SU-DHL-6 (cell line): ENCODE results near the gene MEIKIN.

Experiments
- H2AFZ ChIP-seq: fragments of 200-600 bp; sonication (generic); 2 replicates; pipeline ENCODE4 v1.6.1; 2014; ENCODE audit warnings: low read depth, mild to moderate bottlenecking, moderate library complexity, mixed read lengths, antibody characterized with exemption, low read length; ENCODE audit not compliant: severe bottlenecking
- H3F3A ChIP-seq: fragments of 200-600 bp; shearing (Covaris generic); 2 replicates; pipeline ENCODE4 v1.6.0; 2016; ENCODE audit warnings: antibody characterized with exemption, mild to moderate bottlenecking; ENCODE audit not compliant: insufficient read depth
- H3K27ac ChIP-seq: fragments of 200-600 bp; sonication (generic); 2 replicates; pipeline ENCODE4 v1.5.1; 2016; ENCODE audit warnings: low read depth, mild to moderate bottlenecking, low read length, moderate library complexity, mixed read lengths
- H3K27me3 ChIP-seq: fragments of 200-600 bp; sonication (generic), shearing (Covaris generic); 2 replicates; pipeline ENCODE4 v1.6.0; 2014; ENCODE audit warnings: mild to moderate bottlenecking, low read length
- H3K36me3 ChIP-seq: fragments of 200-600 bp; sonication (generic); 2 replicates; pipeline ENCODE4 v1.6.1; 2014; ENCODE audit warnings: mild to moderate bottlenecking, low read length, mixed read lengths
- H3K4me2 ChIP-seq: fragments of 300-600, 200-600 bp; shearing (Covaris generic), sonication (generic); 2 replicates; pipeline ENCODE4 v1.6.0; 2014; ENCODE audit warnings: low read length, low read depth, mild to moderate bottlenecking; ENCODE audit not compliant: poor library complexity, severe bottlenecking
- H3K4me3 ChIP-seq: fragments of 200-600 bp; sonication (generic); 2 replicates; pipeline ENCODE4 v1.5.1; 2014; ENCODE audit warnings: antibody characterized with exemption, low read length, mild to moderate bottlenecking, mixed read lengths; ENCODE audit not compliant: insufficient read depth, poor library complexity, severe bottlenecking
- H3K79me2 ChIP-seq: fragments of 200-600 bp; sonication (generic); 2 replicates; pipeline ENCODE4 v1.6.1; 2014; ENCODE audit warnings: mild to moderate bottlenecking, low read length, moderate library complexity; ENCODE audit not compliant: insufficient read depth
- H3K9ac ChIP-seq: fragments of 200-600 bp; sonication (generic); 2 replicates; pipeline ENCODE4 v1.7.0; 2014; ENCODE audit warnings: mild to moderate bottlenecking, low read length
- H3K9me2 ChIP-seq: fragments of 200-600 bp; sonication (generic); replicated peaks from 2 replicates; pipeline ENCODE4 v1.6.1; 2014; ENCODE audit warnings: low read length; ENCODE audit not compliant: insufficient read depth
- H3K9me3 ChIP-seq: fragments of 200-600 bp; sonication (generic); 2 replicates; pipeline ENCODE4 v1.6.1; 2014; ENCODE audit warnings: low read length, mixed read lengths; ENCODE audit not compliant: insufficient read depth
- H4K20me1 ChIP-seq: fragments of 200-600 bp; sonication (generic); 2 replicates; pipeline ENCODE4 v1.6.1; 2014; ENCODE audit warnings: low read depth, mild to moderate bottlenecking, antibody characterized with exemption, low read length, moderate library complexity, mixed read lengths
- EZH2phosphoT487 ChIP-seq: fragments of 200-600 bp; sonication (generic), shearing (Covaris generic); conservative IDR thresholded peaks from 2 replicates; pipeline ENCODE4 v1.6.1; 2018; ENCODE audit warnings: mild to moderate bottlenecking, antibody characterized with exemption, low read length, moderate library complexity, mixed read lengths
- TF ChIP-seq, protein P1 (sequence below): fragments of 200-600 bp; sonication (generic); IDR thresholded peaks from one replicate; pipeline ENCODE4 v1.5.1; 2017; ENCODE audit warnings: antibody characterized with exemption, mild to moderate bottlenecking, low read length, moderate library complexity; ENCODE audit not compliant: insufficient read depth, poor library complexity, severe bottlenecking

MEIKIN gene

GRCh38 chr5:131981516-131981915, 36.1 kb upstream of the MEIKIN start:
- no peaks in the 10 kb centered on the region for H3K9me2 ChIP-seq
- H3K27me3 ChIP-seq = no peaks in the 10 kb centered on the region
- no peak overlapping the region for H3K27ac ChIP-seq
- H3K36me3 ChIP-seq = no peaks in the 10 kb centered on the region
- no peak overlapping the region for H3K4me2 ChIP-seq
- H2AFZ ChIP-seq = no peak overlapping the region
- H3K4me3 ChIP-seq = no peak overlapping the region
- H4K20me1 ChIP-seq = no peaks in the 10 kb centered on the region
- no peak for TF ChIP-seq EZH2phosphoT487
- TF ChIP-seq, protein P1, sequence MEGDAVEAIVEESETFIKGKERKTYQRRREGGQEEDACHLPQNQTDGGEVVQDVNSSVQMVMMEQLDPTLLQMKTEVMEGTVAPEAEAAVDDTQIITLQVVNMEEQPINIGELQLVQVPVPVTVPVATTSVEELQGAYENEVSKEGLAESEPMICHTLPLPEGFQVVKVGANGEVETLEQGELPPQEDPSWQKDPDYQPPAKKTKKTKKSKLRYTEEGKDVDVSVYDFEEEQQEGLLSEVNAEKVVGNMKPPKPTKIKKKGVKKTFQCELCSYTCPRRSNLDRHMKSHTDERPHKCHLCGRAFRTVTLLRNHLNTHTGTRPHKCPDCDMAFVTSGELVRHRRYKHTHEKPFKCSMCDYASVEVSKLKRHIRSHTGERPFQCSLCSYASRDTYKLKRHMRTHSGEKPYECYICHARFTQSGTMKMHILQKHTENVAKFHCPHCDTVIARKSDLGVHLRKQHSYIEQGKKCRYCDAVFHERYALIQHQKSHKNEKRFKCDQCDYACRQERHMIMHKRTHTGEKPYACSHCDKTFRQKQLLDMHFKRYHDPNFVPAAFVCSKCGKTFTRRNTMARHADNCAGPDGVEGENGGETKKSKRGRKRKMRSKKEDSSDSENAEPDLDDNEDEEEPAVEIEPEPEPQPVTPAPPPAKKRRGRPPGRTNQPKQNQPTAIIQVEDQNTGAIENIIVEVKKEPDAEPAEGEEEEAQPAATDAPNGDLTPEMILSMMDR = no peak
- no peaks in the 10 kb centered on the region for H3K79me2 ChIP-seq
- no peaks in the 10 kb centered on the region for H3F3A ChIP-seq
- H3K9ac ChIP-seq = no peak overlapping the region
- no peaks in the 10 kb centered on the region for H3K9me3 ChIP-seq

- Histone ChIP-seq H3K9me3 (no peaks in the 10 kb centered on the region), H3K9me2 (no peaks in the 10 kb centered on the region), H3K9ac (no peak overlapping the region), H3K79me2 (no peaks in the 10 kb centered on the region), H3K27ac (no peak overlapping the region), H3K4me2 (no peak overlapping the region), H2AFZ (no peak overlapping the region), H3K36me3 (no peaks in the 10 kb centered on the region), H4K20me1 (no peaks in the 10 kb centered on the region), H3K27me3 (no peaks in the 10 kb centered on the region), H3K4me3 (no peak overlapping the region), H3F3A (no peaks in the 10 kb centered on the region)
- TF ChIP-seq, protein P1 = no peak
- no peak for TF ChIP-seq EZH2phosphoT487
Observed at GRCh38 chr5:131980696-131981095, 35.2 kb upstream of the MEIKIN start.

DNA sequence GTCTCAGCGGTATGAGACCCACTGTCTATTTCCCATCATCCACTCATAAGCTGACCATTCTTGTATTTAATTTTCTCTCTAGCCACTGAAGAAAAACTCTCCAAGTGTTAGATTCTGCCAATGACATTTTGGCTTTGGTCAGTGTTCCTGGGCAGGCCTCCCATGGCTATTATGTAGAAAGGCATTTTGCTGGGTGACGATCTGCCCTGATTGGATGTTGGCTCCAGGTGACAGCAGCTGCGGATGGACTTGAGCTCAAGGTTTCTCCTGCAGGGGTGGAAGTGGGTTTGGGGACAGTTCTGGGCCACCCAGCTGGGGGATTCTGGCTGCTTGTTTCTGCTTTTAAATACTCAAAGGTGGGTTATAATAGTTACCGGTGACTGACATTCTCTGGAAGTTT, 34.4 kb upstream of the MEIKIN start:
- H3K4me2 ChIP-seq = no peak overlapping the region
- H3K36me3 ChIP-seq = no peaks in the 10 kb centered on the region
- H3K9ac ChIP-seq = no peak overlapping the region
- TF ChIP-seq EZH2phosphoT487 = no peak
- TF ChIP-seq, protein P1 = no peak
- no peak overlapping the region for H3K4me3 ChIP-seq
- no peaks in the 10 kb centered on the region for H3K9me3 ChIP-seq
- H3K27ac ChIP-seq = no peak overlapping the region
- no peak overlapping the region for H2AFZ ChIP-seq
- H3K9me2 ChIP-seq = no peaks in the 10 kb centered on the region
- H4K20me1 ChIP-seq = no peaks in the 10 kb centered on the region
- H3K27me3 ChIP-seq = no peaks in the 10 kb centered on the region
- H3K79me2 ChIP-seq = no peaks in the 10 kb centered on the region
- H3F3A ChIP-seq = no peaks in the 10 kb centered on the region
